AG09309 (cell line): ENCODE data around the gene B3GAT1.

Experiments used
- DNase-seq: peaks from one replicate; pipeline ENCODE4 v3.0.0-alpha.2; 2010; ENCODE audit warnings: low read depth
- H3K4me3 ChIP-seq: 2 replicates; pipeline ENCODE4 v1.5.1; 2011; ENCODE audit warnings: mild to moderate bottlenecking, low read depth, low read length, moderate library complexity; ENCODE audit not compliant: control insufficient read depth
- TF ChIP-seq, protein P1 (sequence below): IDR thresholded peaks from 2 replicates; pipeline ENCODE4 v1.5.1; 2011; ENCODE audit warnings: mild to moderate bottlenecking, low read depth, low read length, inconsistent platforms; ENCODE audit not compliant: insufficient read depth, control insufficient read depth; ENCODE audit errors: missing control alignments

Gene B3GAT1

DNA sequence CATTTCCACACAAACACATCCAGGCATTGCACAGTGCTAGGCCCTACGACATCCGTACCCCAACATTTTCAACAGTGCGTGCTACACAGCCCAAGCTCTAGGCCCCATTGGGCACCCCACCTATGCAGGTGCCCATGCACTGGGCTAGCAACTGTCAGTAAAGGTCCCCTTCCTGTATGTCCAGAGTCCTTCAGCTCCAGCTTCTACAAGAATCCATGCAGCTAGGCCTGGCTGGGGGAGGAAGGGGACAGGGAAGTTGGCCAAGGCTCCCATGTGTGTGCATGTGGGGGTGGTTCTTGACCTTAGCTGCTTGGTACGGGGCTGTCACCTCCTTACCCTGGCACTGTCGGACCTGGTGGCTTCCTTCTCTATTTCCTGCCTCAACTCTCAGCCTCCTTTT lies 1.3 kb downstream of the B3GAT1 start:
- H3K4me3 ChIP-seq: no peak overlapping the region
- no peak for DNase-seq
- TF ChIP-seq, protein P1, sequence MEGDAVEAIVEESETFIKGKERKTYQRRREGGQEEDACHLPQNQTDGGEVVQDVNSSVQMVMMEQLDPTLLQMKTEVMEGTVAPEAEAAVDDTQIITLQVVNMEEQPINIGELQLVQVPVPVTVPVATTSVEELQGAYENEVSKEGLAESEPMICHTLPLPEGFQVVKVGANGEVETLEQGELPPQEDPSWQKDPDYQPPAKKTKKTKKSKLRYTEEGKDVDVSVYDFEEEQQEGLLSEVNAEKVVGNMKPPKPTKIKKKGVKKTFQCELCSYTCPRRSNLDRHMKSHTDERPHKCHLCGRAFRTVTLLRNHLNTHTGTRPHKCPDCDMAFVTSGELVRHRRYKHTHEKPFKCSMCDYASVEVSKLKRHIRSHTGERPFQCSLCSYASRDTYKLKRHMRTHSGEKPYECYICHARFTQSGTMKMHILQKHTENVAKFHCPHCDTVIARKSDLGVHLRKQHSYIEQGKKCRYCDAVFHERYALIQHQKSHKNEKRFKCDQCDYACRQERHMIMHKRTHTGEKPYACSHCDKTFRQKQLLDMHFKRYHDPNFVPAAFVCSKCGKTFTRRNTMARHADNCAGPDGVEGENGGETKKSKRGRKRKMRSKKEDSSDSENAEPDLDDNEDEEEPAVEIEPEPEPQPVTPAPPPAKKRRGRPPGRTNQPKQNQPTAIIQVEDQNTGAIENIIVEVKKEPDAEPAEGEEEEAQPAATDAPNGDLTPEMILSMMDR: no peak

DNA sequence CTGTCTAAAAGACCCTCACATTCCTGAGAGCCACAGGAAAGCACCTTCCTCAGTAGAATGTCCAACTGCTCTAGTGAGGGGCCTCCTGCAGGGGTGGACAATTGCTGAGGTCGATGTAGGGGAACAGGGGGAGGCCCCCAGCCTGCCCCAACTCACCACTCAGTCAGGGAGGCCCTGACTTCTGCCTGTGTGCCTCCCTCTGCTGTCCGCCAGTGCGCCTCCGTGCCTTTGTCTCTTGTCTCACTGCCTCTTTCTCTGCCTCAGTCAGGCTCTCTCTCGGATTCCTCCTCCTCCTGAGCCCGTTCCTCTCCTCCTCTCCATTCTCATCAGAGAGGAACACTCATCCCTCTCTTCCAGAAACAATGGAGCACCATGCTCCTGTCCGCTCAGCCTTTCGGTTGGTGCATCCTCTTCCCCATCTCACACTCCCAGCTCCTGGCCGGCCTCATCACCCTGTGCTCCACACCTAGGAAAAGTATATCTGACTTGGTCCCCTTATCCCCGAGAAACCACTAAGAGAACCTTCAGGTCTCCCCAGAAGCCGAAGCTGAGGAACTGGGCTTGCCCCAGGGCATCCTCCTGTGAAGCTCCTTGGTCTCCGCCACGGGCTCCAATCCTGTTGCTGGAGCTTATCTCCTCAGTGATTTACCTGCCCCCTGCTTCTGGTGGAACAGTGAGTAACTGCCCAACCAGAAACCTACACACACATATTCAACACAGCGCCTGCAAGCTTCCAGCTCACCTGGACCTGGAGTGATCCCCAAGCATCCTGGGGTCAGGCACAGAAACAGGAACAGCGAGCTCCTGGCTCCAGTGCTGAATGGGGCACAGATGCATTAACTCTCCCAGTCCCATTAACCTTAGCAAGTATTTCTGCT lies 2.3 kb downstream of the B3GAT1 start:
- no peak for DNase-seq
- H3K4me3 ChIP-seq: no peak overlapping the region
- TF ChIP-seq, protein P1: no peak

DNA sequence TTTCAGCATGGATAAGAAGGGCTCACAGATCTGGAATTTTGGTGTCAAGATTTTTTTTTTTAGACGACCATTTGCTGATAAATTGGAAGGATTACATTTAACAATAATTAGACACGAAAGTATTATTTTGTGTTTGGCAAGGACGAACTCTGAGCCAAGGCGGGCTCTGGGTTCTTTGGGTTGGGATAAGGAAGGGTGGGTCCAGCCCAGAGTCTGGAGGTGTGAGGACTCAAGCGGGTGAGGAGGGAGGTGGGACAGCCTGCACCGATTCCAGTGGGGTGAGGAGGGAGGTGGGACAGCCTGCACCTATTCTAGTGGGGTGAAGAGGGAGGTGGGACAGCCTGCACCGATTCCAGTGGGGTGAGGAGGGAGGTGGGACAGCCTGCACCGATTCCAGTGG lies 4.1 kb downstream of the B3GAT1 start:
- no peak overlapping the region for H3K4me3 ChIP-seq
- TF ChIP-seq, protein P1: no peak
- DNase-seq: no peak

DNA sequence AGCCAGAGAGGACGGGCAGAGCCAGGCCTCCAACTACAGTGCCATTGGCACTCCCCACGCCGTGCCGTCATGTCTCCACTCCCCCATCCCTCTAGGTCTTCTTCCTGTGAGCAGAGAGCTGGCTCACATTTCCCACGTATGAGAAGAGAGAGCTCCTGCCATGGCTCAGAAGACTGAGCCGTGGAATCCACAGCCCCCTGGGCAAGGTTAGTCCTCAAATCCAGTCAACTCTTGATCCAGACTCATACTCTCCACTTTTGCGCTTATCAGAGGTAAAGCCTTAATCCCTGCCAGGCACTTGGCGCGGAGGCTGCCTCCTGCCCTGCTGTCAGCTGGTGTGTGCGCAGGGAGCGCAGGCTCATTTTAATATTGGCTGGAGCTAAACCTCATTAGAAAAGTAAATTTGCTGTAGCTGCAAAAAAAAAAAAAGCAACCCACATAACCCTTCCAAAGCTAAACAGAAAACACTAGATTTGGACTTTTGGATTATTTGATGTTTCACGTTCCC lies 4.7 kb downstream of the B3GAT1 start:
- no peak for DNase-seq
- H3K4me3 ChIP-seq: no peak overlapping the region
- TF ChIP-seq, protein P1: no peak

DNA sequence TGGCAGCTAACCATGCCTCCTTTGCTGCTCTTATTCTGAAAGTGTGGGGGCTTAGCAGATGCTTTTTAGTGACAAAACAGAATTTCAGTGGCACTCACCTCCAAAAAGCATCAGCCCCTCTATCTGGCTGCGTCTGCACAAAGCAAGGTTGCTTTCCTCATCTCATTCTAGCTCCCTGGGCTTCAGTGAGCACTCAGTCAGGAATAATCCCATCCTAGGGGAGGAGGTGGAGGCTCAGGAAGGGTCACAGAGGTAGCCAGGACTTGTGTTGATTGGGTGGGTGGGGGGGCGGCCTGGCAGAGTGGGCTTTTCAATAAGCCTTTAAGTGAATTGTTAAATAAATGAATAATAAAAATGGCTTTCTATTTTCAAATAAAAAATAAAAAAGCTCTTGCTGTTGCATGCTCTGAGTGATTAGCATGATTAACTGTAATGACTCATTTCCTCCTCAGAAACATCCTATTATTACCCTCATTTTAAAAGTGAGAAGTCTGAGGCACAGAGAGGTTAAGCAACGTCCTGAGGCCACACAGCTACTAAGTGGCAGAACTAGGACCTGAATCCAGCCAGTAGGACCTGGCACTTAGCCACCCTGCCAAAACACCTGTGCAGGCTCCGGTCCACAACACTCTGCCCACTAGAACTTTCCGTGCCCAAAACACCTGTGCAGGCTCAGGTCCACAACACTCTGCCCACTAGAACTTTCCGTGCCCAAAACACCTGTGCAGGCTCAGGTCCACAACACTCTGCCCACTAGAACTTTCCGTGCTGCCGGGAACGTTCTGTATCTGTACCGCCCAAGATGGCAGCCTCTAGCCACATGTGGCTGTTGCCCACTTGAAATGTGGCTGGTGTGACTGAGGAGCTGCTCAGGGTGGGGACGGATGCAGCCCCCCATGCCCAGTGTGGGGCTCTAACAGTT lies 5.5 kb downstream of the B3GAT1 start:
- no peak for DNase-seq
- TF ChIP-seq, protein P1: no peak
- H3K4me3 ChIP-seq: no peak overlapping the region

DNA sequence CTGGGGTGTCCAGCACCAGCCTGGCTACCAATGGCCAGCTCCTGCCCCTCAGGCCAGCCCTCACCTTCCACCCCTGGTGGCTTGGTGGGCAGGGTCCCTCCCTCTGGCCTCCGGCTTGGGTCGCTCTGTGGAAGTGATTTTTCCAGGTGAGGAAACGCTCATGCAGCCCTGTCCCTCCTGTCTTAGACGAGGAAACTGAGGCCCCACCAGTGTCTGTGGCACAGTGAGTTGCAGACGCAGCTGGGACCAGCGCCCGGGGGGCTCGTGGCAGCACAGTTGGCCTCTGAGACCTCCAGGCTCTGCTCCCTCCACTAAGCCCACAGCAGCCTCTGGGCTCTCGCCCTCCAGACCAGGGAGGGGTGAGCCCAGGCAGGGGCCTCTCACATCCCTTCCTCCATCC lies 6.2 kb downstream of the B3GAT1 start:
- DNase-seq: no peak
- H3K4me3 ChIP-seq: no peak overlapping the region
- TF ChIP-seq, protein P1: no peak
